Kidney epithelial cell (primary cell): ENCODE results near the gene SPTB. TPM values are rescaled to one million over a fixed set of nuclear protein-coding genes. Genes with fewer than 3 reads are reported as not detected.

Source experiments
- DNase-seq: peaks from one replicate; pipeline ENCODE4 v3.0.0-alpha.2; 2010; ENCODE audit warnings: low read depth
- H3K27me3 ChIP-seq: 2 replicates; pipeline ENCODE4 v1.6.0; 2011; ENCODE audit warnings: low read length; ENCODE audit not compliant: control insufficient read depth, insufficient read depth
- H3K36me3 ChIP-seq: 2 replicates; pipeline ENCODE4 v1.5.1; 2011; ENCODE audit warnings: low read length; ENCODE audit not compliant: control insufficient read depth, insufficient read depth
- H3K4me3 ChIP-seq: 2 replicates; pipeline ENCODE4 v1.5.1; 2011; ENCODE audit warnings: low read depth, mild to moderate bottlenecking, control low read depth, low read length
- CTCF ChIP-seq: IDR thresholded peaks from 2 replicates; pipeline ENCODE4 v1.5.1; 2011; ENCODE audit warnings: mild to moderate bottlenecking, moderate library complexity, low read length, control low read depth, inconsistent platforms; ENCODE audit not compliant: insufficient read depth, poor library complexity, severe bottlenecking
- total RNA-seq: library from RNA; depleted of rRNA; stranded (reverse); fragments of >200 nt; gene quantifications from 2 replicates; pipeline ENCODE4 v1.2.3, GENCODE V29; 2015

SPTB gene
- total RNA-seq, 1 donor from 2014 or later: 0.54 TPM

- Histone ChIP-seq H3K4me3 (no peak overlapping the region), H3K27me3 (no peaks in the 10 kb centered on the region), H3K36me3 (peaks cover 2% of the 10 kb centered on the region)
- no peak for DNase-seq
- no peak for TF ChIP-seq CTCF
These were observed 136.6 kb downstream of the SPTB start for GRCh38 chr14:64743061-64743460.

GRCh38 chr14:64741961-64742360, 137.7 kb downstream of the SPTB start:
- Histone ChIP-seq H3K36me3 (peaks cover 3% of the 10 kb centered on the region), H3K27me3 (no peaks in the 10 kb centered on the region), H3K4me3 (no peak overlapping the region)
- TF ChIP-seq CTCF: no peak
- DNase-seq: no peak

GRCh38 chr14:64741200-64741599, 138.5 kb downstream of the SPTB start:
- Histone ChIP-seq H3K27me3 (no peaks in the 10 kb centered on the region), H3K4me3 (no peak overlapping the region), H3K36me3 (peaks cover 8% of the 10 kb centered on the region)
- DNase-seq: no peak
- TF ChIP-seq CTCF: no peak

- H3K4me3 ChIP-seq: no peak overlapping the region
- DNase-seq: no peak
- H3K36me3 ChIP-seq: peaks cover 10% of the 10 kb centered on the region
- H3K27me3 ChIP-seq: no peaks in the 10 kb centered on the region
- no peak for TF ChIP-seq CTCF
These were observed 141.4 kb downstream of the SPTB start for GRCh38 chr14:64738281-64738804.

GRCh38 chr14:64737391-64738280, 142.1 kb downstream of the SPTB start:
- no peak for DNase-seq
- no peak for TF ChIP-seq CTCF
- Histone ChIP-seq H3K36me3 (peaks cover 12% of the 10 kb centered on the region), H3K27me3 (no peaks in the 10 kb centered on the region), H3K4me3 (no peak overlapping the region)
